A549 (cell line): ENCODE measurements around the gene MPHOSPH8. TPM values are rescaled to one million over a fixed set of nuclear protein-coding genes. Genes with fewer than 3 reads are reported as not detected.

Experiments
- ATAC-seq, 2 experiments: fragments of 200-7000 bp in 1 of 2; fragments of >200 bp in 1 of 2; cut with Nextera tagmentation in 1 of 2; cut with Tn5 transposase in 1 of 2; 3 replicates each; pipeline versions ENCODE4 v1.8.0 to v1.9.1; 2018 to 2020; ENCODE audit warnings: mild to moderate bottlenecking in 1 of 2, moderate library complexity in 1 of 2
- CTCF ChIA-PET: fragments of 300-600 bp; sonication (Branson Sonifier 250); formaldehyde crosslinking; extraction: SDS; loops from one replicate; lab custom pipeline; 2021; ENCODE audit warnings: antibody characterized with exemption, inconsistent platforms; lab: Yijun Ruan, JAX
- POLR2A ChIA-PET: fragments of 350-600 bp; formaldehyde crosslinking; extraction: SDS; loops from one replicate; lab custom pipeline; 2021; ENCODE audit warnings: antibody characterized with exemption, inconsistent platforms; lab: Yijun Ruan, JAX
- DNase-seq, 2 experiments: peaks; one replicate each; pipeline versions ENCODE4 v3.0.0 to v3.0.0-alpha.2; 2011 to 2016; ENCODE audit warnings: low read depth in 1 of 2, low spot score in 1 of 2
- FAIRE-seq: peaks from 2 replicates; lab custom pipeline; 2011; peaks lifted over from hg19 to GRCh38; lab: Jason Lieb, UNC
- H3K27ac ChIP-seq, 2 experiments: fragments of >200 bp; sonication (Bioruptor Twin); formaldehyde crosslinking; 3 replicates each; pipeline ENCODE4 v1.5.1; 2016 to 2017
- H3K4me1 ChIP-seq: fragments of >200 bp; sonication (Bioruptor Twin); formaldehyde crosslinking; 3 replicates; pipeline ENCODE4 v1.6.1; 2016
- H3K4me2 ChIP-seq: fragments of >200 bp; sonication (Bioruptor Twin); formaldehyde crosslinking; 3 replicates; pipeline ENCODE4 v1.6.1; 2016
- H3K4me3 ChIP-seq: fragments of >200 bp; sonication (Bioruptor Twin); formaldehyde crosslinking; 3 replicates; pipeline ENCODE4 v1.5.1; 2016
- H3K9me3 ChIP-seq: fragments of >200 bp; sonication (Bioruptor Twin); formaldehyde crosslinking; 3 replicates; pipeline ENCODE4 v1.6.1; 2016
- BHLHE40 ChIP-seq: IDR thresholded peaks from 2 replicates; pipeline ENCODE4 v1.6.1; 2012; ENCODE audit warnings: low read depth, low read length, inconsistent platforms
- CHD2 ChIP-seq: fragments of 150-350 bp; IDR thresholded peaks from 2 replicates; pipeline ENCODE4 v1.6.1; 2014; ENCODE audit warnings: low read length; ENCODE audit not compliant: partially characterized antibody
- EHF ChIP-seq: fragments of 250-450 bp; sonication (Bioruptor Pico); IDR thresholded peaks from 2 replicates; pipeline ENCODE4 v1.5.0; 2020; ENCODE audit warnings: mild to moderate bottlenecking
- EHMT2 ChIP-seq: fragments of 200-600 bp; sonication (generic); IDR thresholded peaks from 2 replicates; pipeline ENCODE4 v1.6.1; 2016; ENCODE audit warnings: antibody characterized with exemption, low read depth, mild to moderate bottlenecking, moderate library complexity
- HEYL ChIP-seq: fragments of 250-450 bp; sonication (Bioruptor Pico); IDR thresholded peaks from 2 replicates; pipeline ENCODE4 v1.8.0; 2021; ENCODE audit warnings: mild to moderate bottlenecking, moderate library complexity
- PHF8 ChIP-seq: fragments of 200-600 bp; sonication (generic); IDR thresholded peaks from 2 replicates; pipeline ENCODE4 v1.6.1; 2016; ENCODE audit warnings: low read depth, mild to moderate bottlenecking, antibody characterized with exemption, moderate library complexity, borderline replicate concordance
- RAD21 ChIP-seq, 2 experiments: fragments of >200 bp in 1 of 2; sonication (Bioruptor Twin) in 1 of 2; formaldehyde crosslinking in 1 of 2; IDR thresholded peaks in 1 of 2; conservative IDR thresholded peaks in 1 of 2; 2 replicates in 1 of 2; 3 replicates in 1 of 2; pipeline ENCODE4 v1.6.1; 2012 to 2018; ENCODE audit warnings: inconsistent platforms in 1 of 2
- SMC3 ChIP-seq: fragments of >200 bp; sonication (Bioruptor Twin); formaldehyde crosslinking; IDR thresholded peaks from 3 replicates; pipeline ENCODE4 v1.6.1; 2018; ENCODE audit warnings: inconsistent platforms
- TP53 ChIP-seq: fragments of 250-450 bp; sonication (Bioruptor Pico); IDR thresholded peaks from 2 replicates; pipeline ENCODE4 v1.5.0; 2021; ENCODE audit warnings: mild to moderate bottlenecking, moderate library complexity
- ZNF302 ChIP-seq: fragments of 250-450 bp; sonication (Bioruptor Pico); IDR thresholded peaks from 2 replicates; pipeline ENCODE4 v1.9.0; 2021; ENCODE audit warnings: inconsistent platforms, mild to moderate bottlenecking, moderate library complexity
- WGBS: methylation state at CpG from one replicate; pipeline ENCODE4 v1.1.6; 2017; ENCODE audit errors: missing lambda C conversion rate; 5-methylcytosine and 5-hydroxymethylcytosine counted together
- polyA plus RNA-seq, 4 experiments: library from polyadenylated mRNA; depleted of rRNA in 3 of 4; stranded (reverse); fragments of >200 nt; fragmentation: RNase III in 1 of 4; extraction: RNeasy Plus Mini Kit Qiagen cat#74134 plus additional on column Dnase treatment in 1 of 4; gene quantifications; 2 replicates in 3 of 4; 3 replicates in 1 of 4; pipeline ENCODE4 v1.2.3, GENCODE V29; 2011 to 2017
- TF ChIP-seq, protein P1 (sequence below): fragments of 250-450 bp; sonication (Bioruptor Pico); IDR thresholded peaks from 2 replicates; pipeline ENCODE4 v1.5.0; 2020; ENCODE audit warnings: low read depth, mild to moderate bottlenecking, moderate library complexity
- TF ChIP-seq, protein P2 (sequence below): IDR thresholded peaks from 2 replicates; pipeline ENCODE4 v1.6.1; 2012
- TF ChIP-seq, protein P3 (sequence below): fragments of >200 bp; sonication (Bioruptor Twin); formaldehyde crosslinking; IDR thresholded peaks from 3 replicates; pipeline ENCODE4 v1.5.1; 2016
- TF ChIP-seq, protein P4 (sequence below): fragments of >200 bp; sonication (Bioruptor Twin); formaldehyde crosslinking; IDR thresholded peaks from 2 replicates; pipeline ENCODE4 v1.6.1; 2016

Gene MPHOSPH8
- polyA plus RNA-seq, 2 of the 4 experiments (the other 2 are of a cell fraction), result 15.2 to 16.2 TPM

DNA sequence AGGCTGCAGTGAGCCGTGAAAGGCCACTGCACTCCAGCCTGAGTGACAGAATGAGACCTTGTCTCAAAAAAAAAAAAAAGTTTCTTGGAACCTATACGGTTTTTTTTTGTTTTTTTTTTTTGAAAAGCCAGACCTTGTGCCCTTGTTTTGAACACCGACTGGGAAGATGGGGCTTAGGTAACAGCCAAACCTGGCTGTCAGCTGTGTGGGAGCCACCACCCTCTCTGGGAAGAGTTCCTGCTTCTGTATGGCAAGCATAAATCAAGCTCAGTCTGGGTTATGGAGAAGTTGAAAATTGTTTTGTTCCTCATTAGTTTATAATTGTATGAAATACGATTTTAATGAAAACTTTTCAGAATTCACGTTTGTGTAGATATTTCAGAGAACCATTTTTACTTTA is 39.5 kb downstream of the MPHOSPH8 start (continued):
- TF ChIP-seq, protein P1, sequence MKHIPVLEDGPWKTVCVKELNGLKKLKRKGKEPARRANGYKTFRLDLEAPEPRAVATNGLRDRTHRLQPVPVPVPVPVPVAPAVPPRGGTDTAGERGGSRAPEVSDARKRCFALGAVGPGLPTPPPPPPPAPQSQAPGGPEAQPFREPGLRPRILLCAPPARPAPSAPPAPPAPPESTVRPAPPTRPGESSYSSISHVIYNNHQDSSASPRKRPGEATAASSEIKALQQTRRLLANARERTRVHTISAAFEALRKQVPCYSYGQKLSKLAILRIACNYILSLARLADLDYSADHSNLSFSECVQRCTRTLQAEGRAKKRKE, result no peak
- TF ChIP-seq CHD2, result no peak

DNA sequence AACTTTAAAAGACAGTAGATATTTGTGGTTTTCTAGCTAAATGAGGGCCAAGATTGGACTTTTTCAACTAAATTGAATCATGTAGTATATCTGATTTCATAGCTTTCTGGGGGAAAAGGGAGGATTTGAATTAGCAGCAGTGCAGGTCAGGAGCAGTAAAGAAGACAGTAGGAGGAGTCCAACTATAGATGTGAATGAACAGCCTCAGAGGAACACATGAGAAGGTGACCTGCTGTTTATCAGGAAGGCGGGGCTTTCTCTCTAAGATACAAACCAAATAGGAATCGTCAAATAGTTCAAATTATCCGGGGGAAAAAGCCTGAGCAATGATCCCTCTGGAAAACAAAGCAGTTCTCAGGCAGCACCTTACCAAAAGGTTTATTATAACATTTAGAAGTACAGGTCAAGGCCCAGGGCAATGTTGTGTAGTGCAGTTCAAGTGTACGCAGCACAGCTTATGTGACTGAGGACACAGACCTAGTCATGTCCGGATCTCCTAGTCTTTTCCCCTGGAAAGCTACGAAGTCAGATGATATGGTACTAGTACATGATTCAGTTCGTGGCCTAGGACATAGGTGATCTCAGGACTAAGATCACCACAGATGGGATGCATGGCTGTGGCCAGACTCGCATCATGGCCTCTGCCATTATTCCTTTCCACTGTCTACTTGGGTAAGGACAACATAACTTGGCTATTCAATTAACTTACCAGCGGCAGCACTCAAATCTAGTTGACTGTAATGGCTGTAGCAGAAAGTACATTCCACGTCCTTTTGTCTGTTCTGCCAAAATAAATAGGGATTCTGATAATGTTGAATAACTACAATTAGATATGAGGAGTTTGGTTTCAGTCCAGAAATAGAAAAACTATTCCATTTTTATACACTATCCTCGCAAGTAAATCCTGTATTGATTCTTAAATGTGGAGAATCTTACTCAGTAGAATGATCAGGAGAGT is 40.3 kb downstream of the MPHOSPH8 start:
- Histone ChIP-seq H3K4me3 (no peak overlapping the region), H3K9me3 (no peaks in the 10 kb centered on the region), H3K4me2 (no peak overlapping the region), H3K4me1 (no peaks in the 10 kb centered on the region), H3K27ac (no peak overlapping the region)
- CTCF ChIA-PET, result no interaction called here
- POLR2A ChIA-PET, result no interaction called here
- ATAC-seq (no peak), DNase-seq (no peak), FAIRE-seq (no peak)
- TF ChIP-seq EHF (CRISPR knock-in tag), result no peak
- TF ChIP-seq EHMT2, result no peak
- TF ChIP-seq SMC3, result no peak
- TF ChIP-seq TP53 (CRISPR knock-in tag), result no peak
- TF ChIP-seq, protein P2, sequence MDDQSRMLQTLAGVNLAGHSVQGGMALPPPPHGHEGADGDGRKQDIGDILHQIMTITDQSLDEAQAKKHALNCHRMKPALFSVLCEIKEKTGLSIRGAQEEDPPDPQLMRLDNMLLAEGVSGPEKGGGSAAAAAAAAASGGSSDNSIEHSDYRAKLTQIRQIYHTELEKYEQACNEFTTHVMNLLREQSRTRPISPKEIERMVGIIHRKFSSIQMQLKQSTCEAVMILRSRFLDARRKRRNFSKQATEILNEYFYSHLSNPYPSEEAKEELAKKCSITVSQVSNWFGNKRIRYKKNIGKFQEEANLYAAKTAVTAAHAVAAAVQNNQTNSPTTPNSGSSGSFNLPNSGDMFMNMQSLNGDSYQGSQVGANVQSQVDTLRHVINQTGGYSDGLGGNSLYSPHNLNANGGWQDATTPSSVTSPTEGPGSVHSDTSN, result no peak
- TF ChIP-seq HEYL, result no peak
- no peak for TF ChIP-seq RAD21 (conservative IDR thresholded peaks at IDR 0.05 in 1 of 2, IDR thresholded peaks at IDR 0.05 in 1 of 2)
- TF ChIP-seq ZNF302 (CRISPR knock-in tag), result no peak
- TF ChIP-seq, protein P3, sequence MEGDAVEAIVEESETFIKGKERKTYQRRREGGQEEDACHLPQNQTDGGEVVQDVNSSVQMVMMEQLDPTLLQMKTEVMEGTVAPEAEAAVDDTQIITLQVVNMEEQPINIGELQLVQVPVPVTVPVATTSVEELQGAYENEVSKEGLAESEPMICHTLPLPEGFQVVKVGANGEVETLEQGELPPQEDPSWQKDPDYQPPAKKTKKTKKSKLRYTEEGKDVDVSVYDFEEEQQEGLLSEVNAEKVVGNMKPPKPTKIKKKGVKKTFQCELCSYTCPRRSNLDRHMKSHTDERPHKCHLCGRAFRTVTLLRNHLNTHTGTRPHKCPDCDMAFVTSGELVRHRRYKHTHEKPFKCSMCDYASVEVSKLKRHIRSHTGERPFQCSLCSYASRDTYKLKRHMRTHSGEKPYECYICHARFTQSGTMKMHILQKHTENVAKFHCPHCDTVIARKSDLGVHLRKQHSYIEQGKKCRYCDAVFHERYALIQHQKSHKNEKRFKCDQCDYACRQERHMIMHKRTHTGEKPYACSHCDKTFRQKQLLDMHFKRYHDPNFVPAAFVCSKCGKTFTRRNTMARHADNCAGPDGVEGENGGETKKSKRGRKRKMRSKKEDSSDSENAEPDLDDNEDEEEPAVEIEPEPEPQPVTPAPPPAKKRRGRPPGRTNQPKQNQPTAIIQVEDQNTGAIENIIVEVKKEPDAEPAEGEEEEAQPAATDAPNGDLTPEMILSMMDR, result no peak
- no peak for TF ChIP-seq PHF8
- 93% methylated on average over 11 of the region's 11 CpGs for WGBS

DNA sequence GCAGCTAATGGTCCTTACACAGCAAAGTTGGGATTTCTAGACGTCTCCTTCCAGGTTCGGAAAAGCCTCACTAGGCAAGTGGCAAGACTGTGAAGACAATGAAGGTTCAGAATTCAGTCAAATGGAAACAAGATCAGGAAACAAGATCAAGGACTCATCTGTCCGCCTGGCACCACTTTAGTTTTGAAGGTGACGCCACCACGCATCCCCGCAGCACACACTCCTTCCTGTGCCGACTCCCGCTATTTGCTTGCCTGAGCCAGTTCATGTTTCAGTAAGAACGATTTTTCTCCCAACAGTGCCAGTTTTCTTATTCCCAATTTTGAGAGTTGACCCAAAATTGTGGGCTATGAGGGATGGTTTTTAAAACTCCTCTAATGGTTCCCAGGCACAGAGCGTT is 41.4 kb downstream of the MPHOSPH8 start:
- Histone ChIP-seq H3K9me3 (no peaks in the 10 kb centered on the region), H3K4me3 (no peak overlapping the region), H3K4me2 (no peak overlapping the region), H3K4me1 (no peaks in the 10 kb centered on the region), H3K27ac (no peak overlapping the region)
- ATAC-seq (no peak), FAIRE-seq (no peak), DNase-seq (no peak)
- ChIA-PET CTCF (no interaction called here), POLR2A (no interaction called here)
- 96% methylated on average over 10 of the region's 10 CpGs for WGBS
- TF ChIP-seq RAD21 (conservative IDR thresholded peaks at IDR 0.05 in 1 of 2, IDR thresholded peaks at IDR 0.05 in 1 of 2) (no peak), BHLHE40 (no peak)
- TF ChIP-seq, protein P2, result no peak
- TF ChIP-seq, protein P4, sequence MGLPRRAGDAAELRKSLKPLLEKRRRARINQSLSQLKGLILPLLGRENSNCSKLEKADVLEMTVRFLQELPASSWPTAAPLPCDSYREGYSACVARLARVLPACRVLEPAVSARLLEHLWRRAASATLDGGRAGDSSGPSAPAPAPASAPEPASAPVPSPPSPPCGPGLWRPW, result no peak
- TF ChIP-seq, all 56 proteins: peak for 0
